Tibial nerve (tissue), 4 donors: ENCODE data around the gene EXOC2. TPM values are rescaled to one million over a fixed set of nuclear protein-coding genes. Genes with fewer than 3 reads are reported as not detected.

Experiments used
- DNase-seq, 2 donors: peaks; one replicate each; pipeline ENCODE4 v3.0.0-alpha.2; 2019; ENCODE audit warnings: low spot score in 2 of 2
- H3K27ac ChIP-seq, 4 donors: fragments of 200-600 bp; sonication (generic) in 3 of 4; one replicate each; pipeline ENCODE4 v1.5.1; 2017 to 2019; ENCODE audit warnings: mild to moderate bottlenecking in 1 of 4
- H3K27me3 ChIP-seq, 2 donors: fragments of 200-600 bp; sonication (generic) in 1 of 2; one replicate each; pipeline versions ENCODE4 v1.5.1 to v1.6.0; 2017 to 2019
- H3K36me3 ChIP-seq, 3 donors: fragments of 200-600 bp; sonication (generic); one replicate each; pipeline ENCODE4 v1.5.1; 2018 to 2019
- H3K4me1 ChIP-seq, 4 donors: fragments of 200-600 bp; sonication (generic) in 3 of 4; one replicate each; pipeline ENCODE4 v1.5.1; 2017 to 2019
- H3K4me3 ChIP-seq, 4 donors: fragments of 200-600 bp; sonication (generic) in 3 of 4; one replicate each; pipeline ENCODE4 v1.5.1; 2017 to 2019; ENCODE audit warnings: mild to moderate bottlenecking in 1 of 4, moderate library complexity in 1 of 4
- H3K9me3 ChIP-seq, 4 donors: fragments of 200-600 bp; sonication (generic) in 3 of 4; one replicate each; pipeline ENCODE4 v1.5.1; 2017 to 2019
- CTCF ChIP-seq, 5 experiments: fragments of 200-600 bp in 3 of 5; fragments of 450-650 bp in 2 of 5; sonication (generic) in 3 of 5; IDR thresholded peaks; one replicate each; pipeline ENCODE4 v1.5.1; 2016 to 2019; ENCODE audit warnings: antibody characterized with exemption in 5 of 5, mild to moderate bottlenecking in 3 of 5, moderate library complexity in 2 of 5
- EP300 ChIP-seq, 2 donors: sonication (generic); formaldehyde crosslinking; IDR thresholded peaks; one replicate each; pipeline ENCODE4 v1.6.1; 2017; ENCODE audit warnings: antibody characterized with exemption in 2 of 2, mild to moderate bottlenecking in 1 of 2
- POLR2A ChIP-seq, 2 donors: fragments of 450-650 bp; IDR thresholded peaks; one replicate each; pipeline ENCODE4 v1.6.1; 2017; ENCODE audit warnings: antibody characterized with exemption in 2 of 2, mild to moderate bottlenecking in 2 of 2, moderate library complexity in 2 of 2
- WGBS, 2 donors: methylation state at CpG; one replicate each; pipeline ENCODE4 v1.1.5; 2018; 5-methylcytosine and 5-hydroxymethylcytosine counted together
- total RNA-seq, 4 donors: library from RNA; depleted of rRNA; stranded (reverse); fragments of >200 nt; gene quantifications; one replicate each; pipeline ENCODE4 v1.1.0, GENCODE V29; 2016

Gene EXOC2
- total RNA-seq, 4 donors from 2014 or later = 20.8 to 30.0 (median 24.1) TPM

GRCh38 chr6:572596-573265 lies 120.2 kb downstream of the EXOC2 start:
- 83 to 93% methylated on average over 16 of the region's 16 CpGs for WGBS, 2 donors
- DNase-seq = no peak
- Histone ChIP-seq H3K36me3 (peaks cover 0 to 61% (median 0%) of the 10 kb centered on the region in 3 donors), H3K4me3 (no peak overlapping the region), H3K27ac (no peak overlapping the region), H3K9me3 (no peaks in the 10 kb centered on the region), H3K27me3 (no peaks in the 10 kb centered on the region), H3K4me1 (no peaks in the 10 kb centered on the region)
- TF ChIP-seq CTCF (IDR thresholded peaks at IDR 0.05) (no peak), EP300 (IDR thresholded peaks at IDR 0.05) (no peak)

- TF ChIP-seq POLR2A (IDR thresholded peaks at IDR 0.05) (no peak), CTCF (IDR thresholded peaks at IDR 0.05) (no peak), EP300 (IDR thresholded peaks at IDR 0.05) (no peak)
Observed at GRCh38 chr6:571892-572291, 121.0 kb downstream of the EXOC2 start.

GRCh38 chr6:570825-571224 lies 122.1 kb downstream of the EXOC2 start:
- DNase-seq = no peak
- H3K36me3 ChIP-seq = peaks cover 0 to 65% (median 0%) of the 10 kb centered on the region in 3 donors

More at GRCh38 chr6:571892-572291, 121.0 kb downstream of the EXOC2 start:
- WGBS, 2 donors = 96 to 99% methylated on average over 6 of the region's 6 CpGs
- H3K27ac ChIP-seq = no peak overlapping the region
- no peaks in the 10 kb centered on the region for H3K9me3 ChIP-seq
- peaks cover 0 to 66% (median 0%) of the 10 kb centered on the region in 3 donors for H3K36me3 ChIP-seq
- no peak for DNase-seq
- no peaks in the 10 kb centered on the region for H3K27me3 ChIP-seq
- H3K4me1 ChIP-seq = no peaks in the 10 kb centered on the region
- H3K4me3 ChIP-seq = no peak overlapping the region

GRCh38 chr6:568954-569523 lies 123.9 kb downstream of the EXOC2 start:
- no peak overlapping the region for H3K4me3 ChIP-seq
- no peaks in the 10 kb centered on the region for H3K27me3 ChIP-seq
- DNase-seq = no peak
- no peak overlapping the region for H3K27ac ChIP-seq
- no peaks in the 10 kb centered on the region for H3K4me1 ChIP-seq
- peaks cover 0 to 58% (median 0%) of the 10 kb centered on the region in 3 donors for H3K36me3 ChIP-seq
- WGBS, 2 donors = 87 to 88% methylated on average over 6 of the region's 6 CpGs
- H3K9me3 ChIP-seq = no peaks in the 10 kb centered on the region
- no peak for TF ChIP-seq CTCF (IDR thresholded peaks at IDR 0.05)
- no peak for TF ChIP-seq POLR2A (IDR thresholded peaks at IDR 0.05)

More at GRCh38 chr6:570825-571224, 122.1 kb downstream of the EXOC2 start:
- WGBS, 2 donors = 82 to 88% methylated on average over 4 to 5 of the region's 5 CpGs
- no peak overlapping the region for H3K27ac ChIP-seq
- no peaks in the 10 kb centered on the region for H3K4me1 ChIP-seq
- TF ChIP-seq CTCF (IDR thresholded peaks at IDR 0.05) (no peak), POLR2A (IDR thresholded peaks at IDR 0.05) (no peak), EP300 (IDR thresholded peaks at IDR 0.05) (no peak)
- no peaks in the 10 kb centered on the region for H3K27me3 ChIP-seq
- H3K4me3 ChIP-seq = no peak overlapping the region
- H3K9me3 ChIP-seq = no peaks in the 10 kb centered on the region

- Histone ChIP-seq H3K9me3 (no peaks in the 10 kb centered on the region), H3K4me1 (no peaks in the 10 kb centered on the region), H3K4me3 (no peak overlapping the region), H3K36me3 (peaks cover 0 to 61% (median 0%) of the 10 kb centered on the region in 3 donors), H3K27ac (no peak overlapping the region), H3K27me3 (no peaks in the 10 kb centered on the region)
- TF ChIP-seq EP300 (IDR thresholded peaks at IDR 0.05) (no peak), POLR2A (IDR thresholded peaks at IDR 0.05) (no peak), CTCF (IDR thresholded peaks at IDR 0.05) (no peak)
- no peak for DNase-seq
- 86 to 96% methylated on average over 9 of the region's 9 CpGs for WGBS, 2 donors
Observed at GRCh38 chr6:568085-568484, 124.9 kb downstream of the EXOC2 start.
